Measurements from ENCODE around the gene ACSM6.

DNA sequence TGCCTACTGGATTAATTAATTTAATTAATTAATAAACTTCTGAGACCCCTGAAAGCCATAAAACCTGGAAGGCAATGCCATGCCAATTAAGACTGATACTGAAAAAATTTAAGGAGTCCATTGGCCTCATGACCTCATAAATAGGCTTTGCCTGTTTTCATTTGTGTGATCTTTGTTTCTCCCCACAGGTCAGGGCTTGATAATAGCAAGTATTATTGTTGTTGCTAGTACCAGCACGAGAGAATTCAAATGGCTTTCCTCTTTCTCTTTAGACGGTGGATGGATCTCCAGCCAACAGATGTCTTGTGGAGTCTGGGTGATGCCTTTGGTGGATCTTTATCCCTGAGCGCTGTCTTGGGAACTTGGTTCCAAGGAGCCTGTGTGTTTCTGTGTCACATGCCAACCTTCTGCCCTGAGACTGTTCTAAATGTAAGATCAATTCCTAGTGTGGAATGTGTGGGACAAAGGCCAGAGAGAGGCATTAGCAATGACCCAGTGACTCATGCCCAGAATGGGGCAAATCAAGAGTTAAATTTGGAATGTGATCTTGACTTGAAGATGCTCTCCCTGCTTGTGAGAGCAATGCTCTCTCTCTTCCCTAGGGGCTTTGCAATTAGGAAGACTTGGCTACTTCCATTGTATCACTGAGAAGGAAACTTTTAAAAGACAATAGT, 17.7 kb downstream of the ACSM6 start:
- no peak for TF ChIP-seq SUZ12 (IDR thresholded peaks at IDR 0.05)
- no peak for TF ChIP-seq TARDBP (IDR thresholded peaks at IDR 0.05)
- no peak for TF ChIP-seq LEF1 (IDR thresholded peaks at IDR 0.05; ENCODE audit: borderline replicate concordance)
- no peak for TF ChIP-seq BHLHE40 (IDR thresholded peaks at IDR 0.05; ENCODE audit: borderline replicate concordance)
- TF ChIP-seq SP1 (IDR thresholded peaks at IDR 0.05), result no peak
- no peak for TF ChIP-seq FOXM1 (IDR thresholded peaks at IDR 0.05; ENCODE audit: borderline replicate concordance)
- TF ChIP-seq FOXK2 (IDR thresholded peaks at IDR 0.05), result no peak
- no peak for TF ChIP-seq FOXA1 (IDR thresholded peaks at IDR 0.05)
- TF ChIP-seq HDGF (IDR thresholded peaks at IDR 0.05; ENCODE audit: borderline replicate concordance), result no peak
- no peak for TF ChIP-seq L3MBTL2 (conservative IDR thresholded peaks at IDR 0.05)
- no peak for TF ChIP-seq NFRKB (IDR thresholded peaks at IDR 0.05)
- TF ChIP-seq, protein P1, sequence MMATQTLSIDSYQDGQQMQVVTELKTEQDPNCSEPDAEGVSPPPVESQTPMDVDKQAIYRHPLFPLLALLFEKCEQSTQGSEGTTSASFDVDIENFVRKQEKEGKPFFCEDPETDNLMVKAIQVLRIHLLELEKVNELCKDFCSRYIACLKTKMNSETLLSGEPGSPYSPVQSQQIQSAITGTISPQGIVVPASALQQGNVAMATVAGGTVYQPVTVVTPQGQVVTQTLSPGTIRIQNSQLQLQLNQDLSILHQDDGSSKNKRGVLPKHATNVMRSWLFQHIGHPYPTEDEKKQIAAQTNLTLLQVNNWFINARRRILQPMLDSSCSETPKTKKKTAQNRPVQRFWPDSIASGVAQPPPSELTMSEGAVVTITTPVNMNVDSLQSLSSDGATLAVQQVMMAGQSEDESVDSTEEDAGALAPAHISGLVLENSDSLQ (IDR thresholded peaks at IDR 0.05), result no peak
- TF ChIP-seq ELF4 (IDR thresholded peaks at IDR 0.05), result no peak

Measured in HEK293T (cell line).